Head of caudate nucleus (tissue), 42 donors: ENCODE measurements around the gene LRRC49.
A peak's percentile ranks its signal among the peaks of the same experiment; 100 is the strongest.
"Not testable (repeated sequence)": the region's sequence is repeated elsewhere in the genome, so short reads cannot be mapped to it uniquely, and the experiment has no call there.

Source experiments
- DNase-seq, 42 donors: peaks; one replicate each; pipeline versions ENCODE4 v3.0.0 to v3.0.0-alpha.2; 2020 to 2021; ENCODE audit warnings: mixed read lengths in 7 of 42
- intact Hi-C: fragments of 100-400 bp; cut with DNase I; formaldehyde crosslinking; loops from one replicate; pipeline ENCODE4 v1.15.0; 2022

The LRRC49 gene

DNA sequence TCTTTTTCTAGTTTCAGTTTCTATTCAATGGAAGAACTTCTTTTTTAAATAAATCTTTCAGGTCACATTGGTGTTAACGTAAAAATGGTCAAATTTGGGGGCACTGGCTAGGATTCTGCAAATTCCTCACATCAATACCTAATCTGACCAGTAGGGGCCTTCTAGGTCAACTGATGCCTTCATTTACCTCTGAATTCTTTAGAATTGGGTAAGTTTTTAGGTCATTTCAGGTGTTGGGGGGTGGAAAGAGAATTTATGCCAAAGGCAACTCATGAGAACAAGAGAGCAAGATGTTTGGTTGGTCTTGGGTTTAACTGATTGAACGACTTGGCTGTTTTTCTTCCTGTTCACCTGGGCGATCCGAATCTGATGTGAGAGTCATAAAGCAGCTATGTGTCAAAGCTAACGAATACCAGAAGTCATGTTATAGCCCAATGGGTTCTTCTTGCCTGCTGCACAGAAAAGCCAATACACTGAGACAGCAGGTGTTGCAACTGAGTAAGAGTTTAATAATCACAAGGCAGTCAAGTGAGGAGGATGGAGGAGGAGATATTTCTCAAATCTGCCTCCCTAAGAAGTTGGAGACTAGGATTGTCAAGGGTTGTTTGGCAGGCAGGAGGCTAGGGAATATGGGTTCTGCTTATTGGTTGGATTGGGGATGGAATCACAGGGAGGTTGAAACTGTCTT, 15.3 kb downstream of the LRRC49 start:
- DNase-seq = no peak
- intact Hi-C loops = no loop called here

DNA sequence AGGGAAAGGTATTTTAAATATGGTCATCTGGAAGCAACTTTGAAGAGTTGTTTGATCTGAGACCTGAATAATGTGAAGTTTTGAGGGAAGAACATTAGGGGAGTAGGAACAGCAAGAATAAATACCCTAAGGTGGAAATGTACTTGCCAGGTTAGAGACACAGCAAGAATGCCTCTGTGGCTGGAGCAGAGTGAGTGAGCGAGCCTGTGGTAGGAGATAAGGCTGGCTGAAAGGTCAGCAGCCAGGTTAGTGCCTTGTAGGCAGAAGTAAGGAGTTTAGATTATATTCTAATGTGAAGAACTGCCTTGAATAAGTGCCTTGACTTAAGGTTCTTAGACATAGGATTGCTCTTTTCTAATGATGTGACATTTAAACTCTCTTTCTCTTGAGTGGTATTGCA, 18.3 kb downstream of the LRRC49 start:
- no peak for DNase-seq
- intact Hi-C loops = no loop called here

GRCh38 chr15:70912187-70912586, 19.6 kb downstream of the LRRC49 start:
- no peak for DNase-seq
- intact Hi-C loops = no loop called here

DNA sequence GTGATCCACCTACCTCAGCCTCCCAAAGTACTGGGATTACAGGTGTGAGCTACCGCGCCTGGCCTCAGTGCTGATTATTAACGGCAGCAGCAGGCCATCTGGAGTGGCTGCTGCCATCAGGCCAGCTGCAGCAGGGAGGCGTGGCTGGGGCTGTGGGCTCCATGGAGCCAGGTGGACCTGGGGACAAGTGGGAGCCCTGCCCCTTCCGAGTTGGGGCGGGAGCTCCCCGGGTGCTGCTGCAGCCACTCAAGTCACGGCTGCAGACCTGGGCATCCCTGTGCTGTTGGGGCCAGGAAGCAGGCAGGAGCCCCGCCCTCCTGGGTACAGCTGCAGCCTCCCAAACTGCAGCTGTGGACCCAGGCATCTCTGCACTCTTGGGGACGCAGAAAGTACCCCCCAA, 23.9 kb downstream of the LRRC49 start:
- intact Hi-C loops = no loop called here
- DNase-seq = no peak

GRCh38 chr15:70917955-70918354, 25.3 kb downstream of the LRRC49 start:
- intact Hi-C loops = no loop called here
- DNase-seq = no peak

- intact Hi-C loops = no loop called here
- DNase-seq = no peak
These were observed 28.5 kb downstream of the LRRC49 start for GRCh38 chr15:70920981-70921696.

GRCh38 chr15:70922119-70922518, 29.5 kb downstream of the LRRC49 start:
- no peak for DNase-seq
- intact Hi-C loops = no loop called here

DNA sequence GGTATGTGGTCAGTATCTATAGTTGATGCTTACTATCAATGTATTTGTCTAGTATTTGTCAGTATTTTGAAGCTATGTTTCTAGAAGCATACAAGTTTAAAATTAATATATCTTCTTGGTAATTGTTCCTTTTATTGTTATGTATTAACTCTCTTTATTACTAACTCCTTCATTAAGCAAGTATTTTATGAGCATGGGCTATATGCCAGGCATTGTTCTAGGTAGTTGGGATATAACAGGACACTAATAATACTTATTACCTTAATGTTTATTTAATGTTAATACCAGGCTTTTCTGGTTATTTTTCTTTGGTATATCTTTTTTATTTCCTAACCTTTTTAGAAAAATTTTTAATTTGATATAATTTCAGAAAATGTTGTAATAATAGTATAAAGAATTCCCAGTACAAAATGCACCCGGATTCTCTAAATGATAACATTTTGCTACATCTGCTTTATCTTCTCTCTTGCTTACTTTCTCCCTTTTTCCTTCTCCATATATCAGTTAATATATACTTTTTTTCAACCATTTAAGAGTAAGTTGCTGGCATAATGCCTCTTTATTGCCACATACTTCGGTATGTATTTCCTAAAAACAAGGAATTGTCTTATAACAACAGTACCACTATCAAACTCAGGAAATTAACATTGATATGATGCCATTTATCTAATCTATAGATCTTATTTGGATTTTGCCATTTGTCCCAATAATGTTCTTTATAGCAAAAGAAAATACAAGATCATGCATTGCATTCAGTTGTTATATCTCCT, 30.9 kb downstream of the LRRC49 start:
- no peak for DNase-seq
- intact Hi-C loops = no loop called here

DNA sequence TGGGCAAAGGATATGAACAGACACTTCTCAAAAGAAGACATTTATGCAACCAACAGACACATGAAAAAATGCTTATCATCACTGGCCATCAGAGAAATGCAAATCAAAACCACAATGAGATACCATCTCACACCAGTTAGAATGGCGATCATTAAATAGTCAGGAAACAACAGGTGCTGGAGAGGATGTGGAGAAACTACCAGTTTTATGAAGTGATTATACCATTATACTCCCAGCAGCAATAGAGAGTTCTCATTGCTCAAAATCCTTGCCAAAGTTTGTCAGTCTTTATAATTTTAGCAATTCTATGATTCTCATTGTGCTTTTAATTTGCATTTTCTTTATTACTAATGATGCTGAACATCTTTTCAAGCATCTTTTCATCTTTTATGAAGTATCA, 34.3 kb downstream of the LRRC49 start:
- intact Hi-C loops, DNase-seq: not testable (repeated sequence)

- intact Hi-C loops = no loop called here
These were observed 39.2 kb downstream of the LRRC49 start for GRCh38 chr15:70931821-70932220.

GRCh38 chr15:70932397-70932796, 39.8 kb downstream of the LRRC49 start:
- intact Hi-C loops = no loop called here

More at GRCh38 chr15:70931821-70932220, 39.2 kb downstream of the LRRC49 start:
- no peak for DNase-seq

DNA sequence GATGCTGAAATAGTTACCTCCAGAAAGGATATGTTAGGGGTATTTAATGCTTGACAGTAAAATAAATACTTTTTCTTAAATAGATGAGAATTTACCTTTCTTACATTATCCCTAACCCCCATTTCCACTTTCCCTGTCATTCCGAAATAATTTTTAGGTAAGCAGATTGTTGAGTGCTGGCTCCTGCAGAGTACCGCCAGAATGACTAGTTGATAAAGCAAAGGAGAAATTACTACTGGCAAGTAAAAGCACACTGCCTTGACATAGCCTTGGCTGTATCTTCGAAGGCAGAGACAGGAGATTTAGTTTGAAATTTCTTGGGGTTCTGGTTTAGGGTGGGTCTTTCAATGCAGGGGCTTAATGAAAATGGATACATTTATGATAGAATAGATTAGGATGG, 40.8 kb downstream of the LRRC49 start:
- intact Hi-C loops = no loop called here
- DNase-seq = no peak

More at GRCh38 chr15:70932397-70932796, 39.8 kb downstream of the LRRC49 start:
- DNase-seq = no peak

DNA sequence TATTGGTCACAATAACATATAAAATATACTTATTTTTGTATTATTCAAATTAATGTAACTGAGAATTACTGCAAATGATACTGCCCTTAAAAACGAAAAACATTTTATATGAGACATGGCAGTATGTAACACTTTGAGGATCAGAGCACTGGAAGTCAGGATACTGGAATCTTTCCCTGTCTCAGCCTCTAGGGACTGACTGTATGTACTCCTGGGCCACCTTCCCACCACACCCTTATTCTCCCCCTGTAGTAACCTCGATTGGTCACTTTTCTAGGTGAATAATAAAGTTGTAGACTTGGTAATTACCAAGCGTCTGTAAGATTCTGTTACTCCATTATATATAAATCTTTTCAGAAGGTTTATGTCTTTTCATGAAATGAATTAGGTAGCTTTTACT, 43.0 kb downstream of the LRRC49 start:
- intact Hi-C loops = no loop called here
- no peak for DNase-seq

DNA sequence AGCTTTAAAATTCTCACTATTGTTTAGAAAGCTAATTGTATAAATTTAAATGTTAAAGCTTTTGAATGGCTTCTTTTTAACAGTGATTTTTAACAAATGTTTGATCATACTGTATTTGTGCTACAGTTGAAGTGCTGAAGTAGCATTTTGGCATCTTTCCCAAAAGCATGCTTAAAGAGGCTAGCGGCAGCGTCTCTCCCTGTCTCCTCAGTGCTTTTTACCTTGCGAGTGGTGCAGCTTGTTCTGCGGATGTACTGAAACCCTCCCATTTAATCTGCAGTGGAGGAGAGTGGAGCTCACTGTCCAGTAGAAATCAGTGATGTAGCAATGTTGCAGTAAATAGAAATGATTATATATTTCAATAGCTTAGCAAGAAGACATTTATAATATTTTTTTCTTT, 43.7 kb downstream of the LRRC49 start:
- DNase-seq = peak in 18 of 42 donors; percentile 5 to 49 (median 16)

DNA sequence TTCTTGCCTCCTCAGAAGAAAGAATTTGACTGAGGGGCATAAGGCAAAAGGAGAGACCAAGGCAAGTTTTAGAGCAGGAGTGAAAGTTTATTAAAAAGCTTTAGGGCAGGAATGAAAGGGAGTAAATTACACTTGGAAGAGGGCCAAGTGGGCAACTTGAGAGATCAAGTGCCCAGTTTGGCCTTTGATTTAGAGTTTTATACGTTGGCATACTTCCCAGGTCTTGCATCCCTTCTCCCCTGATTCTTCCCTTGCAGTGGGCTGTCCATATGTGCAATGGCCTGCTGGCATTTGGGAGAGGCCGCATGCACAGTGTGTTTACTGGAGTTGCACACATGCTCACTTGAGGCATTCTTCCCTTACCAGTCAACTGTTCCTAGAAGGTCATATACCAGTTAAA, 50.7 kb downstream of the LRRC49 start:
- DNase-seq, intact Hi-C loops: not testable (repeated sequence)

More for the DNA sequence above, 43.7 kb downstream of the LRRC49 start:
- intact Hi-C loops = no loop called here

- DNase-seq = no peak
- intact Hi-C loops = no loop called here
These were observed 55.0 kb downstream of the LRRC49 start for GRCh38 chr15:70947351-70948335.

DNA sequence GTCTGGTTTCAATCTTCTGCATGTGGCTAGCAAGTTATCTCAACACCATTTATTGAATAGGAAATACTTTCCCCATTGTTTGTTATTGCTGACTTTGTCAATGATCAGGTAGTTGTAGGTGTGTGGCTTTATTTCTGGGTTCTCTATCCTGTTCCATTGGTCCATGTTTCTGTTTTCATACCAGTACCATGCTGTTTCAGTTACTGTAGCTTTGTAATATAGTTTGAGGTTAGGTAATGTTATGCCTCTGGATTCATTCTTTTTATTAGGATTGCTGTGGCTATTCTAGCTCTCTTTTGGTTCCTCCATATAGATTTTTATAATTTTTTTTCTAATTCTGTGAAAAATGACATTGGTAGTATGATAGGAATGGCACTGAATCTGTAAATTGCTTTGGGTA, 58.3 kb downstream of the LRRC49 start:
- DNase-seq = no peak
- intact Hi-C loops = no loop called here

- no peak for DNase-seq
- intact Hi-C loops = no loop called here
These were observed 61.5 kb downstream of the LRRC49 start for GRCh38 chr15:70954171-70954570.

- intact Hi-C loops = no loop called here
- DNase-seq = no peak
These were observed 62.1 kb downstream of the LRRC49 start for GRCh38 chr15:70954733-70955132.
